GM12872 (cell line): ENCODE measurements around the gene NIPSNAP3A.

Experiments used
- CTCF ChIP-seq: IDR thresholded peaks from 3 replicates; pipeline ENCODE4 v1.5.1; 2011; ENCODE audit warnings: low read depth, mild to moderate bottlenecking, low read length, moderate library complexity; ENCODE audit not compliant: insufficient read depth

The NIPSNAP3A gene

GRCh38 chr9:104798209-104798995, 50.9 kb downstream of the NIPSNAP3A start:
- TF ChIP-seq CTCF = no peak

- no peak for TF ChIP-seq CTCF
Observed at GRCh38 chr9:104800068-104800785, 52.7 kb downstream of the NIPSNAP3A start.

GRCh38 chr9:104802110-104802509, 54.6 kb downstream of the NIPSNAP3A start:
- no peak for TF ChIP-seq CTCF

- no peak for TF ChIP-seq CTCF
Observed at GRCh38 chr9:104802906-104803305, 55.4 kb downstream of the NIPSNAP3A start.

GRCh38 chr9:104805441-104805840, 58.0 kb downstream of the NIPSNAP3A start:
- TF ChIP-seq CTCF = no peak

- TF ChIP-seq CTCF = no peak
Observed at GRCh38 chr9:104808035-104808614, 60.6 kb downstream of the NIPSNAP3A start.
